ENCODE measurements around the gene C9orf40. TPM values are rescaled to one million over a fixed set of nuclear protein-coding genes. Genes with fewer than 3 reads are reported as not detected.

Gene C9orf40
- total RNA-seq, 1 experiment from 2014 or later = 10.3 TPM

GRCh38 chr9:74946686-74947085 lies 6.0 kb downstream of the C9orf40 start:
- Histone ChIP-seq H2BK15ac (ENCODE audit: low read depth, low read length) (no peak overlapping the region), H3K23ac (ENCODE audit: insufficient read length, low read depth, low read length) (no peak overlapping the region), H3K9me3 (ENCODE audit: control insufficient read depth, low read depth, low read length) (no peaks in the 10 kb centered on the region), H4K91ac (ENCODE audit: insufficient read length, low read depth, low read length) (no peak overlapping the region), H2AK5ac (ENCODE audit: insufficient read length, low read length) (no peak overlapping the region), H4K20me1 (ENCODE audit: control insufficient read depth, insufficient read depth, insufficient read length) (peaks cover under 1% of the 10 kb centered on the region), H2BK5ac (ENCODE audit: insufficient read length, low read length) (no peak overlapping the region), H3K79me1 (ENCODE audit: insufficient read depth, low read depth, low read length, poor library complexity, severe bottlenecking) (no peaks in the 10 kb centered on the region), H2BK20ac (ENCODE audit: low read depth, low read length, poor library complexity, severe bottlenecking) (no peak overlapping the region), H3T11ph (ENCODE audit: low read length) (no peak overlapping the region), H3K4me1 (ENCODE audit: insufficient read depth, low read length) (no peaks in the 10 kb centered on the region; the same call in 1 of the 2 replicates), H2BK120ac (ENCODE audit: low read depth, low read length, poor library complexity, severe bottlenecking) (no peak overlapping the region), H3K4ac (ENCODE audit: low read depth, low read length) (no peak overlapping the region), H4K8ac (replicated peaks; ENCODE audit: insufficient read length, low read depth, low read length) (no peak overlapping the region), H4K5ac (ENCODE audit: insufficient read length, low read depth, low read length) (no peak overlapping the region), H2AFZ (ENCODE audit: low read length) (no peak overlapping the region), H3K14ac (ENCODE audit: insufficient read depth, low read length) (no peak overlapping the region), H3K23me2 (ENCODE audit: insufficient read length, low read depth, low read length, poor library complexity, severe bottlenecking) (peaks cover 3% of the 10 kb centered on the region), H3K9ac (ENCODE audit: extremely low read depth, insufficient read length, low read length) (no peak overlapping the region), H3K56ac (ENCODE audit: insufficient read length, low read depth, low read length) (no peak overlapping the region), H3K27ac (ENCODE audit: insufficient read length, low read depth, low read length) (no peak overlapping the region), H2BK12ac (ENCODE audit: insufficient read length, low read depth, low read length) (no peak overlapping the region), H3K4me2 (ENCODE audit: insufficient read depth, insufficient read length, low read length) (no peak overlapping the region), H3K18ac (ENCODE audit: insufficient read length, low read depth, low read length) (no peak overlapping the region), H3K27me3 (ENCODE audit: insufficient read depth, low read length) (no peaks in the 10 kb centered on the region), H3K79me2 (ENCODE audit: insufficient read depth, low read length) (no peaks in the 10 kb centered on the region)
- Mint-ChIP-seq H3K4me1 (peaks cover 13 to 14% of the 10 kb centered on the region in 2 experiments), H3K27ac (no peak overlapping the region; a peak in 1 of 7 replicates), H3K4me3 (no peak overlapping the region), H3K36me3 (ENCODE audit: insufficient read depth in 1 of 3, low read depth in 3 of 3) (peaks cover 0 to 4% (median 3%) of the 10 kb centered on the region in 3 experiments; a peak in 4 of 7 replicates), H3K9me3 (no peaks in the 10 kb centered on the region), H3K27me3 (ENCODE audit: low read depth) (peaks cover 4% of the 10 kb centered on the region)
- no peak for DNase-seq
- no peak for TF ChIP-seq CTCF (conservative IDR thresholded peaks at IDR 0.05)

All from H9 (cell line).